T-helper 1 cell (primary cell): ENCODE results near the gene RNF224.
A peak's percentile ranks its signal among the peaks of the same experiment; 100 is the strongest.
"Not testable (repeated sequence)": the region's sequence is repeated elsewhere in the genome, so short reads cannot be mapped to it uniquely, and the experiment has no call there.

Source experiments
- DNase-seq, 5 donors: peaks; one replicate each; pipeline ENCODE4 v3.0.0-alpha.2; 2012 to 2020

RNF224 gene

GRCh38 chr9:137254624-137255447 is 27.5 kb downstream of the RNF224 start, which contains the start of gene NELFB:
NELFB (plus strand) TSS chr9:137255327.
- DNase-seq: peak; percentile 90 to 97 (median 93)

GRCh38 chr9:137255448-137256114 is 28.3 kb downstream of the RNF224 start:
- peak in 1 of 5 donors; percentile 33 for DNase-seq

DNA sequence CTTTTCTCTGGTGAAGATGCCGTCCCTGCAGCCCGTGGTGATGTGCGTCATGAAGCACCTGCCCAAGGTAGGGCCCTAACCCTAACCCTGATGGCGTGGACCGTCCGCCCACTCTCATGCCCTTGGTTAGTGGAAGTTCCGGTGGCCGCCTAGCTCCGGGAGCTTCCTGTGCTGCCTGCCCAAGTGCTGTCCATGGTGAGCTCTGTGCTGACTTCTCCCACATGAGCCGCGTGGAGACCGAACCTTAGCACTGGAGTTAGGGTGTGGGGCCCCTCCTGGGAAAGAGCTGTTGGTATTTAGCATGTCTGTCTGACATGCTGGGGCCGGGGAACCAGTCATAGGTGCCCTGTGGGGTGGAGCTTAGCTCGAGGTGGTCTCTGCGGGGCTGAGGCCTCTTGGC is 29.1 kb downstream of the RNF224 start:
- no peak for DNase-seq

DNA sequence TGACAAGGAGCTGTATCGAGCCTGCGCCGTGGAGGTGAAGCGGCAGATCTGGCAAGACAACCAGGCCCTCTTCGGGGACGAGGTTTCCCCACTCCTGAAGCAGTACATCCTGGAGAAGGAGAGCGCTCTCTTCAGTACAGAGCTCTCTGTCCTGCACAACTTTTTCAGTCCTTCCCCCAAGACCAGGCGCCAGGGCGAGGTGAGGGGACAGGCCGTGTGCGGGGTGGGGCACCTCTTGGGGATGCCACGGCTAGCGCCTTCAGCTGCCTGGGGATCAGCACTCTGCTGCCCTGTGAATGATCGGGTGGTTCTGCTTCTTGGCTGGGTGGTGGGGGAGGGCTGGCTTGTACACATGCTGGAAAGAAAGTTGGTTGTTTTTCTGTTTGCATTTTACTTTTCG is 29.6 kb downstream of the RNF224 start:
- DNase-seq: no peak

DNA sequence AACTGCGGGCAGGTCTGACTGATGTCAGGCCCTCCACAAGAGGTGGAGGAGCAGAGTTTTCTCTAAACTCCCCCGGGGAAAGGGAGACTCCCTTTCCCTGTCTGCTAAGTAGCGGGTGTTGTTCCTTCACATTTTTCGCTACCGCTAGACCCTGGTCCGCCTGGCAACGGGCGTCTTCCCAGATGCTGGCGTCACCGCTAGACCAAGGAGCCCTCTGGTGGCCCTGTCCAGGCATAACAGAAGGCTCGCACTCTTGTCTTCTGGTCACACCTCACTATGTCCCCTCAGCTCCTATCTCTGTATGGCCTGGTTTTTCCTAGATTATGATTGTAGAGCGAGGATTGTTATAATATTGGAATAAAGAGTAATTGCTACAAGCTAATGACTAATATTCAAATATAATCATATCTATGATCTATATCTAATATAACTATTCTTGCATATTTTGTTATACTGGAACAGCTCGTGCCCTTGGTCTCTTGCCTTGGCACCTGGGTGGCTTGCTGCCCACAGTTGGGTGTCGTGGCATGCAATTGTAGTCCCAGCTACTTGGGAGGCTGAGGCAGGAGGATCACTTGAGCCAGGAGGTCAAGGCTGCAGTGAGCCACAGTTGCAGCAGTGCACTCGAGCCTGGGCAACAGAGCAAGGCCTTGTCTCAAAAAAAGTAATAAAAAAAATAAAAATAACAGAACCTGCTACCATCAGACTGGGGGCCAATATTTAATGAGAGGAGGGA is 35.0 kb downstream of the RNF224 start:
- not testable (repeated sequence) for DNase-seq

DNA sequence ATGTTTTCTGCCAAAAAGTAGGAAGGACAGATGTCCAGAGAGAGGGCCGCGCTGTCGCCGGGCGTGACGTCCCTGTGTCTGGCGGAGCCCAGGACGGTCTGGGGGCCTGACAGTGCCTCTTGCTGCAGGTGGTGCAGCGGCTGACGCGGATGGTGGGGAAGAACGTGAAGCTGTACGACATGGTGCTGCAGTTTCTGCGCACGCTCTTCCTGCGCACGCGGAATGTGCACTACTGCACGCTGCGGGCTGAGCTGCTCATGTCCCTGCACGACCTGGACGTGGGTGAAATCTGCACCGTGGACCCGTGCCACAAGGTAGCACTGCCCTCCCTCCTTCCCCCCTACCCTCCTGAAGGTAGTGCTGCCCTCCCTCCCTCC is 35.6 kb downstream of the RNF224 start:
- DNase-seq: no peak

- DNase-seq: no peak
Observed at GRCh38 chr9:137263506-137263905, 36.2 kb downstream of the RNF224 start.

DNA sequence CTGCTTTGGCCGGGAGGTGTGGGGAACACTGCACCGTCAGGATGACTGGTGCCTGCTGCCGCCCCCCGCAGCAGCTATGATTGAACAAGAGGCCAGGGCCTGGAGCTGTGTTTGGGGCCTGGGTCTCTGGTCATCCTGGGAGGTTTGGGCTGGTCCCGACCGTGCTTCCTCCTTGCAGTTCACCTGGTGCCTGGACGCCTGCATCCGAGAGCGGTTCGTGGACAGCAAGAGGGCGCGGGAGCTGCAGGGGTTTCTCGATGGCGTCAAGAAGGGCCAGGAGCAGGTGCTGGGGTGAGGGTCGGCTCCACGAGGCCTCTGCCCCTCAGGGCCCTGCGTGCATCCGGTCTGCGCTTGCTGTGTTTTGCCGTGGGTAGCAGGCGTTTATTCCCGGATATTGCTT is 36.8 kb downstream of the RNF224 start:
- DNase-seq: no peak

- DNase-seq: no peak
Observed at GRCh38 chr9:137265496-137266161, 38.3 kb downstream of the RNF224 start.

DNA sequence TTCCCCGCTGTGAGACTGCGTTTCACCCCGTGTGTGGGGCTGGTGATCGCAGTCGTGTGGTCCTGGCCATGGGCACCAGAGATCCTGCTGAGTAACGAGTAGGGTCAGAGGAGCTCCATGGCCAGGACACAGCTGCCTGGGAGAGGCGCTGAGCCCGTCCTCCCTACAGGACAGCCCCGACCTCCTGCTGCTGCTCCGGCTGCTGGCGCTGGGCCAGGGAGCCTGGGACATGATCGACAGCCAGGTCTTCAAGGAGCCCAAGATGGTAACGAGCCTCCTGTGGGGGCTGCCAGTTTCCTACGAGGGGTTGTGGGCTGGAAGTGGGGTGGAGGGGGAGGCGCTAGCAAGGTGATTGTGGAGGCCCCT is 38.8 kb downstream of the RNF224 start:
- DNase-seq: no peak

GRCh38 chr9:137266585-137267453 is 39.5 kb downstream of the RNF224 start:
- no peak for DNase-seq

DNA sequence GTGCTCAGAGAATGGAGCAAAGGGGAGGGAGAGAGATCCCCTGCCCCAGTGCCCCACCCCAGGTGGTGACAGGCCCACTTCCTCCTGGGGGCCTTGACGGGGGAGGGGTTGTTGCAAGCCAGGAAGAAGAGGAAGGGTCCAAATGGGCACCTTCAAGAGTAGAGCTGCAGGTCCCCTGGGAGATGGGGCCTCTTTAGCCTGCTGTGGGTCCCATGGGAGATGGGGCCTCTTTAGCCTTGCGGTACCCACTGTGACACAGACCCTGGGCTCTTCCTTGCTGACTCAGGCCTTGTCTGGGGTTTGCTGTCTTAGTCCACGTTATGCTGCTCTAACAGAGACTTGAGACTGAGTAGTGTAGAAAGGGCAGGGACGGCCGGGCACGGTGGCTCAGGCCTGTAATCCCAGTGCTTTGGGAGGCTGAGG is 40.6 kb downstream of the RNF224 start:
- no peak for DNase-seq

DNA sequence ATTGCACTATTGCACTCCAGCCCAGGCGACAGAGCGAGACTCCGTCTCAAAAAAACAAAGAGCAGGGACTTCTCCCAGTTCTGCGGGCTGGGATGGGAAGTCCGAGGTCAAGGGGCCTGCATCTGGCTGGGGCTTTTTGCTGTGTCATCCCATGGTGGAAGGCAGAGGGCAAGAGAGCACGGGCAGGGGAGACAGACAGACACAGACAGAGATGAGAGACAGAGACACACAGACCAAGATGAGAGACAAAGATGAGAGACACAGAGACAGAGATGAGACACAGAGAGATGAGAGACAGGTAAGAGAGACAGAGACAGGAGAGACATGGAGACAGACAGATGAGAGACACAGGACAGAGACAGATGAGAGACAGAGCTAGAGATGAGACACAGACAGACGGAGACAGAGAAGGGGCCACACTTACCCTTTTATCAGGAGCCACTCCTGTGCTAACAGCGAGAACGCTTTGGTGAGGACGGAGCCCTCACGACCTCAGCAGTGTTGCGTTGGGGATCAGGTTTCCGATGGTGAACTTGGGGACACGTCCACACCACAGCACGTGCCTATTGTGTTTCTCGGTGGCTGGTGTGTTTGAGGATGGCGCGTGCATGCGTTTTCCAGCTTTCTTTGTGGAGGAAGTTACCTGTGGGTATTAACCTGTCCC is 41.4 kb downstream of the RNF224 start:
- no peak for DNase-seq

- DNase-seq: no peak
Observed at GRCh38 chr9:137269231-137269772, 42.0 kb downstream of the RNF224 start.

DNA sequence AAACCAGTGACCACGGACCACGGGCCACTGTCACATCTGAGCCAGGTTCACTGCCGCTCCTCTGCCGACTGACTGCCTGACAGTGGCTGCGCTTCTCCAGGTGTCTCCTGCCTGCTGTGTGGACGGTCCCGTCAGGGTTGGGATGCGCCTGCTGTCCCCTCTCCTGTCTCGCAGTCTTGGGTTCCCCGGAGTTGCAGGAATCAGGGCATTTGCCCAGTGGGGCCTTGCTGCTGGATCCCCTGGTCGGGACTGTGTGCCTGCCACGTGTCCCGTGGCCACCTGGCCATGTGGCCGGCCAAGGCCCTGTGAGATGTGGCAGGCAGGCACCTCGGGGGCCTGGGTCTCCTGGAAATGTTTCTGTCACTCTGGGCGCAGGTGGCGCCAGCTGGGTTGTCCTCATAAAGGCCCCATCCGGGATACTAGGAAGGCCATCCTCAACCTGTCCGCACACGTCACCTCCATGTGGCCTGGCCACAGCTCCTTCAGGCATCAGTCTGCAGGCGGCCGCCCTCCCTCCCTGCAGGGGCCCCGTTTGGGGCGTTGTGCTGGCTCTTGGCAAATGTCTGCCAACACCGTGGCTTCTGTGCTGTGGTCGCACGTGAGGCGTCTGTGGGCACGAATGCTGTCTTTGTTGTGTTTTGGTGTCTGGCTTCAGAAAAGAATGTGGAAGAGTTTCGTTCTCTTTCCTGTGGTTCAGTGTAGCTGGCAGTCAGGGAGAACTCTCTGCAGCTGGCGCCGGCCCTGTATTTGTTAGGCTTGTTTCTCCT is 43.8 kb downstream of the RNF224 start:
- no peak for DNase-seq

GRCh38 chr9:137271696-137272076 is 44.4 kb downstream of the RNF224 start:
- no peak for DNase-seq

- DNase-seq: no peak
Observed at GRCh38 chr9:137272241-137273094, 45.2 kb downstream of the RNF224 start.

DNA sequence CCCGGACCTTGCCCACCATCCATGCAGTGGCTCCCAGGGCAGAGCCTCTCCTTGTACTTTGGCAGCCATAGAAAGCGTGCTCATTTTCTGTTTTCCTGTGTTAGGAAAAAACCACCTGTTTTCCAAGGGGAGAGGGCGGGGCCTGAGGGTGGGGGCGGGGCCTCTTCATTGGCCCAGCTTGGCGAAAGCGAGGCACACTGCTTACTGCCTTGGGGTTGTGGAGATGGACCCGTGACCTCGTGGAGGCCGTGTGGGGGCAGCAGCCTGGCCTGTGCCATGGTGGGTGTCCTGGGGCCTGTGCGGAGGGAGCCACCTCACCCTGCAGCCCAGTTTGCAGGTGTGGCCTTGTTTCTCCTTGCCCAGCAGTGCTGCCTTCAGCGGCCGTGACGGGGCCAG is 45.8 kb downstream of the RNF224 start:
- no peak for DNase-seq

DNA sequence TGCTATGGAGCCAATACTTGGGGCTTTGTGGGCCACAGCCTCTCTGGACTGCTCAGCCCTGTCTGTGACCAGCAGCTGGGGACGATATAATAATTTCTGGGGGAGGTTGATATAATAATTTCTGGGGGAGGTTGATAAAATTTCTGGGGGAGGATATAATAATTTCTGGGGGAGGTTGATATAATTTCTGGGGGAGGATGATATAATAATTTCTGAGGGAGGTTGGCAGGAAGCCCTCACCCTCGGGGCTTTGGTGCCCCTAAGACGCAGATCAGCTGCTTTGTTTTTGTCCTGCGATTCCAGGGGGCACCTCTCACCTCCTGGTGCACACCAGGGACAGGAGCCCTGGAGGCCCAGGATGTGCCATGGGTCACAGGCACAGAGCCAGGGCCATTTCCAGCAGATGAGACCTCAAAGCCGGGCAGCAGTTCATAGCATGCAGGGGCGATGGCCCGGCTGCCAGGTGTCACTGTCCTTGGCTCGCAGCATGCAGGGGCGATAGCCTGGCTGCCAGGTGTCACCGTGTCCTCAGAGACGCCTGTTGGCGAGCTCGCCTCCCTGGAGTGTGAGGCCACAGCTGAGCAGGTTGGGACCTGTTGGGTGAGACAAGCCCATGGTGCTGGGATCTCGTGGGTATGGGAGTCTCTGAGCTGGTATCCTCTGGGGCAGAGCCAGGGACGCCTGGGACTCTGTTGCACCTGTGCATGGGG is 46.5 kb downstream of the RNF224 start:
- no peak for DNase-seq
